ENCODE results near the gene PARP3. TPM values are rescaled to one million over a fixed set of nuclear protein-coding genes. Genes with fewer than 3 reads are reported as not detected.
A peak's percentile ranks its signal among the peaks of the same experiment; 100 is the strongest.

Gene PARP3
- total and polyA plus RNA-seq, 9 of the 15 experiments (the other 6 are each of a cell fraction or from before 2014, with no cell fraction given), result 0.46 to 6.6 (median 4.5) TPM

DNA sequence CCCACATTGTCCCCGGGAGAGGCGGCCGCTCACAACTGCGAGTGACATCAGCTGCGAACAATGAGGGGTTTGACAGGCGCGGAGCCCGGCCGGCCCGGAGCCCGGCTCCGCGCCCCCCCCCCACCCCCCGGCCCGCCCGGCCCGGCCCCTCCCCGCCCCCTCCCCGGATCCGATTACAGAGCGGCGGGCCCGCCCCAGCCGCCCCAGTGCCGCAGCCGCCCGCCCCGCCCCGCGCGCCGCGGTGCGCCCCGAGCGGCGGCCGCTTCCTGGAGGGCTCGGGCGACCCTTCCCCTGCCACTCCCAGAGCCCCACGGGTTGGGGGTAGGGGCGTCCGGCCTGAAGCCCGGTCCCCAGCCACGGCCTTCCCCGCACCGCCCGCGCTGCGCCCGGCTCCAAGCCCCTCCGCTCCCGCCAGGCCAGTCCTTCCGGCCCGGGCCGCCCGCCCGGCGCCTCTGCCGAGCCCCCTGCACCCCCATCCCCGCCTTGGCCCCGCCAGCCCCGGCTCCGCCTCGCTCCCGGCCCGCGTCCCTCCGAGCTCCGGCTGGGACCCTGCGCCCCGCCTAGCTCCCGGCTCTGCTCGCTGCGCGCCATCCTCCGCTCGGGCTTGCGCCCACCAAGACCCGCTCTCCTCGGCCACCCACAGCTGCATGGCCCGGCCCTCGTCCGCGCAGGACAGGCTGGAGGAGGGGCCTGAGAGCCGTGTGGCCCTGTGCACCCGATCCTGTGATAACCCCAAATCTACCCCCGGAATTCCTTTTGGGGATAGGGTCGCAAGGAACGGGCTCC lies 25.4 kb downstream of the PARP3 start, which contains the start of gene PCBP4 (continued):
- peak; percentile 61 for TF ChIP-seq RBFOX2 (IDR thresholded peaks at IDR 0.05; ENCODE audit: low read depth, low read length)
- TF ChIP-seq CBX3 (IDR thresholded peaks at IDR 0.05; ENCODE audit: borderline replicate concordance in 1 of 2, low read length in 2 of 2), result no peak
- TF ChIP-seq, protein P1, sequence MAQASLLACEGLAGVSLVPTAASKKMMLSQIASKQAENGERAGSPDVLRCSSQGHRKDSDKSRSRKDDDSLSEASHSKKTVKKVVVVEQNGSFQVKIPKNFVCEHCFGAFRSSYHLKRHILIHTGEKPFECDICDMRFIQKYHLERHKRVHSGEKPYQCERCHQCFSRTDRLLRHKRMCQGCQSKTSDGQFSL (CRISPR knock-in tag; IDR thresholded peaks at IDR 0.05), result peak; percentile 77; the same call in 1 of the 2 replicates
- TF ChIP-seq, protein P1 (tag; IDR thresholded peaks at IDR 0.05), result peak in 1 of 2 experiments; percentile 72; a peak in 1 of 4 replicates
- peak; percentile 45 for TF ChIP-seq CCNT2 (IDR thresholded peaks at IDR 0.05; ENCODE audit: borderline replicate concordance, extremely low read depth, insufficient read length, low read depth, low read length)

DNA sequence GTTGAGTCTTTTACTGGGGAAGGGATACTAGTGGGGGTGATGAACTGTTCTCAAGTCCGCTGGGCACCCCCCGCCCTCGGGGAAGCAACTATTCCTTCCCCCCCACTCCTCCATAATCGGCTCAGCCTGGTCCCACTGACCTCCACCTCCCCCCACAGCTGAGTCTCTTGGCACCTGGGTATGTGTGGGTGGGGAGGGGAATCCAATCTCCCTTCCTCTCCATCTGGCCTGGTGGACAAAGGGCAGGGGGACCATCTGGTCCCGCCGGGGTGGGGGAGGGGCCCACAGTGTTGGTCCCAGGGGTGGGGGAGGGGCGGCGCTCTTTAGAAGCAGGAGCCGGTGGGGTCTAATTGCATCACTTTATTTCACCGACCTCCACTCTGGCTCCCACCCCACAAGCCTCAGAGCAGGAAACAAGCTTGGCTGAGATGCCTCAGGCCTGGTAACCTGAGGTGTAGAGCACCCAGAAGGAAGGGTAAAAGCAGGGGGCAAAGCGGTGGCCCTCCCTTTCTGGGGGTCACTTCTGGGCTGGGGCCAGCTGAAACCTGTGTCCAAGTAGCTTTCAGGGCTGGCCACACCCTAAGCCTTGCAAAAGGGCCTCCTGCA lies 26.1 kb downstream of the PARP3 start:
- in situ Hi-C loops (cut with MboI) (no loop called here), intact Hi-C loops (cut with micrococcal nuclease) (no loop called here)
- Histone ChIP-seq H3K4me3 (peak overlapping the region; percentile 59), H3K79me2 (ENCODE audit: control insufficient read depth, insufficient read depth, low read length) (peaks cover 24% of the 10 kb centered on the region), H3K4me2 (ENCODE audit: insufficient read depth, low read length) (peak overlapping the region; percentile 63), H3K9ac (ENCODE audit: insufficient read depth in 1 of 2, low read depth in 2 of 2, low read length in 2 of 2) (peak overlapping the region; percentile 43 to 91), H3K27me3 (ENCODE audit: control insufficient read depth in 2 of 2, insufficient read depth in 2 of 2, low read length in 2 of 2) (no peaks in the 10 kb centered on the region), H3K36me3 (ENCODE audit: control insufficient read depth, insufficient read depth, low read length) (peaks cover 38% of the 10 kb centered on the region; the same call in 1 of the 3 replicates), H2AFZ (ENCODE audit: low read depth, low read length) (no peak overlapping the region), H4K20me1 (replicated peaks; ENCODE audit: control insufficient read depth, insufficient read depth, low read length) (0 out of 2 replicates have a peak, but pooled peaks cover 4% of the 10 kb centered on the region), H3K9me1 (ENCODE audit: control insufficient read depth, insufficient read depth, low read length) (peaks cover 3% of the 10 kb centered on the region), H3K27ac (ENCODE audit: extremely low read depth, low read depth, low read length) (peak overlapping the region; percentile 71), H3K4me1 (replicated peaks in 1 of 2; ENCODE audit: control insufficient read depth in 2 of 2, insufficient read depth in 2 of 2, low read length in 2 of 2) (peaks cover 2 to 58% of the 10 kb centered on the region in 2 experiments; a peak in 4 of 5 replicates), H3K9me3 (replicated peaks; ENCODE audit: control insufficient read depth, insufficient read depth, low read depth, low read length) (no peaks in the 10 kb centered on the region)
- no TSS peak for BruUV-seq (replicated peaks)
- no peak for FAIRE-seq
- POLR2A ChIA-PET, result interaction anchor here (0.5 to 1.4 kb wide), 3 partner anchors 9 to 14 kb away, joined by 3 to 5 read pairs (median 3); no protein-coding TSS in a partner anchor
- WGBS (ENCODE audit: insufficient coverage, low coverage, missing lambda C conversion rate), result 0% methylated on average over 1 of the region's 11 CpGs
- DNase-seq (ENCODE audit: extremely low read depth in 1 of 4, low spot score in 3 of 4), result peak in 2 of 4 experiments; percentile 29 to 33
- CTCF ChIA-PET (ENCODE audit: low intra/inter-chr PET ratio), result no interaction called here
- ATAC-seq, result peak; percentile 40
- no peak for TF ChIP-seq RFX1 (IDR thresholded peaks at IDR 0.05)
- 0 out of 2 replicates have a peak, but pooled peaks have one; percentile 23 for TF ChIP-seq CBFA2T2 (conservative IDR thresholded peaks at IDR 0.05)
- no peak for TF ChIP-seq ETV5 (CRISPR knock-in tag; IDR thresholded peaks at IDR 0.05; ENCODE audit: low read depth)
- TF ChIP-seq, protein P2, sequence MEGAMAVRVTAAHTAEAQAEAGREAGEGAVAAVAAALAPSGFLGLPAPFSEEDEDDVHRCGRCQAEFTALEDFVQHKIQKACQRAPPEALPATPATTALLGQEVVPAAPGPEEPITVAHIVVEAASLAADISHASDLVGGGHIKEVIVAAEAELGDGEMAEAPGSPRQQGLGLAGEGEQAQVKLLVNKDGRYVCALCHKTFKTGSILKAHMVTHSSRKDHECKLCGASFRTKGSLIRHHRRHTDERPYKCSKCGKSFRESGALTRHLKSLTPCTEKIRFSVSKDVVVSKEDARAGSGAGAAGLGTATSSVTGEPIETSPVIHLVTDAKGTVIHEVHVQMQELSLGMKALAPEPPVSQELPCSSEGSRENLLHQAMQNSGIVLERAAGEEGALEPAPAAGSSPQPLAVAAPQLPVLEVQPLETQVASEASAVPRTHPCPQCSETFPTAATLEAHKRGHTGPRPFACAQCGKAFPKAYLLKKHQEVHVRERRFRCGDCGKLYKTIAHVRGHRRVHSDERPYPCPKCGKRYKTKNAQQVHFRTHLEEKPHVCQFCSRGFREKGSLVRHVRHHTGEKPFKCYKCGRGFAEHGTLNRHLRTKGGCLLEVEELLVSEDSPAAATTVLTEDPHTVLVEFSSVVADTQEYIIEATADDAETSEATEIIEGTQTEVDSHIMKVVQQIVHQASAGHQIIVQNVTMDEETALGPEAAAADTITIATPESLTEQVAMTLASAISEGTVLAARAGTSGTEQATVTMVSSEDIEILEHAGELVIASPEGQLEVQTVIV (CRISPR knock-in tag; IDR thresholded peaks at IDR 0.05; ENCODE audit: borderline replicate concordance), result no peak
- peak; percentile 48; the same call in 1 of the 2 replicates for TF ChIP-seq POLR2A (conservative IDR thresholded peaks at IDR 0.05)
- TF ChIP-seq, protein P3, sequence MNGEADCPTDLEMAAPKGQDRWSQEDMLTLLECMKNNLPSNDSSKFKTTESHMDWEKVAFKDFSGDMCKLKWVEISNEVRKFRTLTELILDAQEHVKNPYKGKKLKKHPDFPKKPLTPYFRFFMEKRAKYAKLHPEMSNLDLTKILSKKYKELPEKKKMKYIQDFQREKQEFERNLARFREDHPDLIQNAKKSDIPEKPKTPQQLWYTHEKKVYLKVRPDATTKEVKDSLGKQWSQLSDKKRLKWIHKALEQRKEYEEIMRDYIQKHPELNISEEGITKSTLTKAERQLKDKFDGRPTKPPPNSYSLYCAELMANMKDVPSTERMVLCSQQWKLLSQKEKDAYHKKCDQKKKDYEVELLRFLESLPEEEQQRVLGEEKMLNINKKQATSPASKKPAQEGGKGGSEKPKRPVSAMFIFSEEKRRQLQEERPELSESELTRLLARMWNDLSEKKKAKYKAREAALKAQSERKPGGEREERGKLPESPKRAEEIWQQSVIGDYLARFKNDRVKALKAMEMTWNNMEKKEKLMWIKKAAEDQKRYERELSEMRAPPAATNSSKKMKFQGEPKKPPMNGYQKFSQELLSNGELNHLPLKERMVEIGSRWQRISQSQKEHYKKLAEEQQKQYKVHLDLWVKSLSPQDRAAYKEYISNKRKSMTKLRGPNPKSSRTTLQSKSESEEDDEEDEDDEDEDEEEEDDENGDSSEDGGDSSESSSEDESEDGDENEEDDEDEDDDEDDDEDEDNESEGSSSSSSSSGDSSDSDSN (IDR thresholded peaks at IDR 0.05; ENCODE audit: borderline replicate concordance in 1 of 2, low read depth in 2 of 2, low read length in 2 of 2), result no peak
- no peak for TF ChIP-seq CBX5 (IDR thresholded peaks at IDR 0.05; ENCODE audit: borderline replicate concordance, low read depth)
- TF ChIP-seq MECOM (CRISPR knock-in tag; IDR thresholded peaks at IDR 0.05), result no peak
